ENCODE measurements around the gene TACR2.

- peak; percentile 32 to 70 (median 59) for TF ChIP-seq CTCF (IDR thresholded peaks at IDR 0.05)
- TF ChIP-seq POLR2A (IDR thresholded peaks at IDR 0.05), result no peak
Measured at GRCh38 chr10:69449841-69450240, 33.1 kb upstream of the TACR2 start.
